ENCODE data around the gene AMOTL2.

DNA sequence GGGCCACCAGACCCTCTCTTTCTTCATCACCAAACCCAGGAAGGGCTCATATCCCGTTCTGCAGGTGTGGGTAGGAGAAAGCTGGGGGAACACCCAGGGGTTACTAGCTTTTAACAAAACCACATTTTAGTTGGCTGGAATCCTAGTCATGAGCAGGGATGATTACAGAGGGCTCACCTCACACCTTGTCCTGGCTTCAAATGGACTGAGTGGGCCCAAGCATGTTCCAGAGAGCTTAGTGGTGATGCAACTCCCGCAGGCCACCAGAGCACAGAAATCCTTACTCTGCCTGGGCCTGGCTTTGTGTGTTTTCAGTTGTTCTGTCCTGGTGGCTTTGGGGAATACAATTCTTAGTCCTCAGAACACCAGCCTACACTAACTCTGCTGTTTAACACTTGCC is 66.8 kb downstream of the AMOTL2 start:
- TF ChIP-seq BMI1 (IDR thresholded peaks at IDR 0.05; ENCODE audit: low read length), result no peak
- TF ChIP-seq, protein P1, sequence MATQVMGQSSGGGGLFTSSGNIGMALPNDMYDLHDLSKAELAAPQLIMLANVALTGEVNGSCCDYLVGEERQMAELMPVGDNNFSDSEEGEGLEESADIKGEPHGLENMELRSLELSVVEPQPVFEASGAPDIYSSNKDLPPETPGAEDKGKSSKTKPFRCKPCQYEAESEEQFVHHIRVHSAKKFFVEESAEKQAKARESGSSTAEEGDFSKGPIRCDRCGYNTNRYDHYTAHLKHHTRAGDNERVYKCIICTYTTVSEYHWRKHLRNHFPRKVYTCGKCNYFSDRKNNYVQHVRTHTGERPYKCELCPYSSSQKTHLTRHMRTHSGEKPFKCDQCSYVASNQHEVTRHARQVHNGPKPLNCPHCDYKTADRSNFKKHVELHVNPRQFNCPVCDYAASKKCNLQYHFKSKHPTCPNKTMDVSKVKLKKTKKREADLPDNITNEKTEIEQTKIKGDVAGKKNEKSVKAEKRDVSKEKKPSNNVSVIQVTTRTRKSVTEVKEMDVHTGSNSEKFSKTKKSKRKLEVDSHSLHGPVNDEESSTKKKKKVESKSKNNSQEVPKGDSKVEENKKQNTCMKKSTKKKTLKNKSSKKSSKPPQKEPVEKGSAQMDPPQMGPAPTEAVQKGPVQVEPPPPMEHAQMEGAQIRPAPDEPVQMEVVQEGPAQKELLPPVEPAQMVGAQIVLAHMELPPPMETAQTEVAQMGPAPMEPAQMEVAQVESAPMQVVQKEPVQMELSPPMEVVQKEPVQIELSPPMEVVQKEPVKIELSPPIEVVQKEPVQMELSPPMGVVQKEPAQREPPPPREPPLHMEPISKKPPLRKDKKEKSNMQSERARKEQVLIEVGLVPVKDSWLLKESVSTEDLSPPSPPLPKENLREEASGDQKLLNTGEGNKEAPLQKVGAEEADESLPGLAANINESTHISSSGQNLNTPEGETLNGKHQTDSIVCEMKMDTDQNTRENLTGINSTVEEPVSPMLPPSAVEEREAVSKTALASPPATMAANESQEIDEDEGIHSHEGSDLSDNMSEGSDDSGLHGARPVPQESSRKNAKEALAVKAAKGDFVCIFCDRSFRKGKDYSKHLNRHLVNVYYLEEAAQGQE (IDR thresholded peaks at IDR 0.05; ENCODE audit: borderline replicate concordance), result no peak
- TF ChIP-seq, protein P1 (CRISPR knock-in tag; IDR thresholded peaks at IDR 0.05; ENCODE audit: low read depth), result no peak
- no peak for TF ChIP-seq YY1 (IDR thresholded peaks at IDR 0.05; ENCODE audit: borderline replicate concordance in 1 of 3, control insufficient read depth in 1 of 3, extremely low read depth in 1 of 3, insufficient read depth in 3 of 3, insufficient read length in 1 of 3, insufficient replicate concordance in 2 of 3, low read depth in 1 of 3, low read length in 2 of 3)
- TF ChIP-seq, protein P2, sequence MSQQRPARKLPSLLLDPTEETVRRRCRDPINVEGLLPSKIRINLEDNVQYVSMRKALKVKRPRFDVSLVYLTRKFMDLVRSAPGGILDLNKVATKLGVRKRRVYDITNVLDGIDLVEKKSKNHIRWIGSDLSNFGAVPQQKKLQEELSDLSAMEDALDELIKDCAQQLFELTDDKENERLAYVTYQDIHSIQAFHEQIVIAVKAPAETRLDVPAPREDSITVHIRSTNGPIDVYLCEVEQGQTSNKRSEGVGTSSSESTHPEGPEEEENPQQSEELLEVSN (IDR thresholded peaks at IDR 0.05; ENCODE audit: borderline replicate concordance in 1 of 2, extremely low read depth in 1 of 2, insufficient read depth in 1 of 2, insufficient read length in 1 of 2, low read depth in 1 of 2, low read length in 1 of 2, poor library complexity in 1 of 2, severe bottlenecking in 1 of 2), result no peak
- no peak for TF ChIP-seq MXI1 (IDR thresholded peaks at IDR 0.05; ENCODE audit: low read depth, low read length)
- no peak for TF ChIP-seq CREBBP (IDR thresholded peaks at IDR 0.05; ENCODE audit: low read depth, low read length)
- TF ChIP-seq SMC3 (conservative IDR thresholded peaks at IDR 0.05; ENCODE audit: insufficient read depth, low read depth, low read length), result no peak
- TF ChIP-seq, protein P3, sequence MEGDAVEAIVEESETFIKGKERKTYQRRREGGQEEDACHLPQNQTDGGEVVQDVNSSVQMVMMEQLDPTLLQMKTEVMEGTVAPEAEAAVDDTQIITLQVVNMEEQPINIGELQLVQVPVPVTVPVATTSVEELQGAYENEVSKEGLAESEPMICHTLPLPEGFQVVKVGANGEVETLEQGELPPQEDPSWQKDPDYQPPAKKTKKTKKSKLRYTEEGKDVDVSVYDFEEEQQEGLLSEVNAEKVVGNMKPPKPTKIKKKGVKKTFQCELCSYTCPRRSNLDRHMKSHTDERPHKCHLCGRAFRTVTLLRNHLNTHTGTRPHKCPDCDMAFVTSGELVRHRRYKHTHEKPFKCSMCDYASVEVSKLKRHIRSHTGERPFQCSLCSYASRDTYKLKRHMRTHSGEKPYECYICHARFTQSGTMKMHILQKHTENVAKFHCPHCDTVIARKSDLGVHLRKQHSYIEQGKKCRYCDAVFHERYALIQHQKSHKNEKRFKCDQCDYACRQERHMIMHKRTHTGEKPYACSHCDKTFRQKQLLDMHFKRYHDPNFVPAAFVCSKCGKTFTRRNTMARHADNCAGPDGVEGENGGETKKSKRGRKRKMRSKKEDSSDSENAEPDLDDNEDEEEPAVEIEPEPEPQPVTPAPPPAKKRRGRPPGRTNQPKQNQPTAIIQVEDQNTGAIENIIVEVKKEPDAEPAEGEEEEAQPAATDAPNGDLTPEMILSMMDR (IDR thresholded peaks at IDR 0.05 in 2 of 3, conservative IDR thresholded peaks at IDR 0.05 in 1 of 3; ENCODE audit: insufficient read depth in 2 of 3, low read depth in 1 of 3, low read length in 3 of 3), result no peak
- TF ChIP-seq ZKSCAN1 (IDR thresholded peaks at IDR 0.05; ENCODE audit: low read depth, low read length), result no peak
- TF ChIP-seq CAMTA2 (CRISPR knock-in tag; conservative IDR thresholded peaks at IDR 0.05), result no peak
- TF ChIP-seq, protein P4, sequence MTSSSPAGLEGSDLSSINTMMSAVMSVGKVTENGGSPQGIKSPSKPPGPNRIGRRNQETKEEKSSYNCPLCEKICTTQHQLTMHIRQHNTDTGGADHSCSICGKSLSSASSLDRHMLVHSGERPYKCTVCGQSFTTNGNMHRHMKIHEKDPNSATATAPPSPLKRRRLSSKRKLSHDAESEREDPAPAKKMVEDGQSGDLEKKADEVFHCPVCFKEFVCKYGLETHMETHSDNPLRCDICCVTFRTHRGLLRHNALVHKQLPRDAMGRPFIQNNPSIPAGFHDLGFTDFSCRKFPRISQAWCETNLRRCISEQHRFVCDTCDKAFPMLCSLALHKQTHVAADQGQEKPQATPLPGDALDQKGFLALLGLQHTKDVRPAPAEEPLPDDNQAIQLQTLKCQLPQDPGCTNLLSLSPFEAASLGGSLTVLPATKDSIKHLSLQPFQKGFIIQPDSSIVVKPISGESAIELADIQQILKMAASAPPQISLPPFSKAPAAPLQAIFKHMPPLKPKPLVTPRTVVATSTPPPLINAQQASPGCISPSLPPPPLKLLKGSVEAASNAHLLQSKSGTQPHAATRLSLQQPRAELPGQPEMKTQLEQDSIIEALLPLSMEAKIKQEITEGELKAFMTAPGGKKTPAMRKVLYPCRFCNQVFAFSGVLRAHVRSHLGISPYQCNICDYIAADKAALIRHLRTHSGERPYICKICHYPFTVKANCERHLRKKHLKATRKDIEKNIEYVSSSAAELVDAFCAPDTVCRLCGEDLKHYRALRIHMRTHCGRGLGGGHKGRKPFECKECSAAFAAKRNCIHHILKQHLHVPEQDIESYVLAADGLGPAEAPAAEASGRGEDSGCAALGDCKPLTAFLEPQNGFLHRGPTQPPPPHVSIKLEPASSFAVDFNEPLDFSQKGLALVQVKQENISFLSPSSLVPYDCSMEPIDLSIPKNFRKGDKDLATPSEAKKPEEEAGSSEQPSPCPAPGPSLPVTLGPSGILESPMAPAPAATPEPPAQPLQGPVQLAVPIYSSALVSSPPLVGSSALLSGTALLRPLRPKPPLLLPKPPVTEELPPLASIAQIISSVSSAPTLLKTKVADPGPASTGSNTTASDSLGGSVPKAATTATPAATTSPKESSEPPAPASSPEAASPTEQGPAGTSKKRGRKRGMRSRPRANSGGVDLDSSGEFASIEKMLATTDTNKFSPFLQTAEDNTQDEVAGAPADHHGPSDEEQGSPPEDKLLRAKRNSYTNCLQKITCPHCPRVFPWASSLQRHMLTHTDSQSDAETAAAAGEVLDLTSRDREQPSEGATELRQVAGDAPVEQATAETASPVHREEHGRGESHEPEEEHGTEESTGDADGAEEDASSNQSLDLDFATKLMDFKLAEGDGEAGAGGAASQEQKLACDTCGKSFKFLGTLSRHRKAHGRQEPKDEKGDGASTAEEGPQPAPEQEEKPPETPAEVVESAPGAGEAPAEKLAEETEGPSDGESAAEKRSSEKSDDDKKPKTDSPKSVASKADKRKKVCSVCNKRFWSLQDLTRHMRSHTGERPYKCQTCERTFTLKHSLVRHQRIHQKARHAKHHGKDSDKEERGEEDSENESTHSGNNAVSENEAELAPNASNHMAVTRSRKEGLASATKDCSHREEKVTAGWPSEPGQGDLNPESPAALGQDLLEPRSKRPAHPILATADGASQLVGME (CRISPR knock-in tag; IDR thresholded peaks at IDR 0.05), result no peak

All from K562 (cell line).